COLO668 (cell line): ENCODE measurements around the gene SDR42E2.
"Not testable (repeated sequence)": the region's sequence is repeated elsewhere in the genome, so short reads cannot be mapped to it uniquely, and the experiment has no call there.

Experiments used
- DNase-seq: peaks from one replicate; lab custom pipeline; 2025; ENCODE audit not compliant: unreplicated experiment; lab: John Stamatoyannopoulos, UW

Gene SDR42E2

DNA sequence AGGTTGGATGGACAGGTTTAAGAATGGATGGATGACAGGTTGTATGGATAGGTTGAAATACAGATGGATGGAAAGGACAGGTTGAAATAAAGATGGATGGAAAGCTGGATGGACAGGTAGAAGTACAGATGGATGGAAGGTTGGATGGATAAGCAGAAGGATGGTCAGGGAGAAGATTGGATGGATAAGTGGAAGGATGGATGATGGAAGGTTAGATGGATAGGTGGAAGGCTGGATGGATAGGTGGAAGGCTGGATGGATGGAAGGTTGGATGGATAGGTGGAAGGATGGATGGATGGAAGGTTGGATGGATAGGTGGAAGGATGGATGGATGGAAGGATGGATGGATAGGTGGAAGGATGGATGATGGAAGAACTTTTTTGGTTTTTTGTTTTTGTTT, 905 bp upstream of the SDR42E2 start:
- no peak for DNase-seq

DNA sequence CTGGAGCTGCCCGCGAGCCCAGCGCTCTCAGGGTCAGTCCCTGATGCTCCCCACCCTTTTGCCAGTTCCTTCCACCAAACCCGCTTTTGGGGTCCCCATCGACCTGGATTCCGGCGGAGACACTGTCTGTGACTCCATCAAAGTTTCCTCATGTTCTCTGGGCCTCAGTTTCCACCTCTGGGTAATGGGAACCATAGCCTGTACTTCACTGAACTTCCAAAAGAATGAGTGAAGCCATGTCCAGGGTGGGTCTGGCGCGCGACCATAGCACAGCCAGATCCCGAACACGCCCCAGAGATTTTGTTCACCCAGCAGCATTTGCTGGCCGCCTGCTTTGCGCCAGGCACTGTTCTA, 327 bp downstream of the SDR42E2 start:
- no peak for DNase-seq

DNA sequence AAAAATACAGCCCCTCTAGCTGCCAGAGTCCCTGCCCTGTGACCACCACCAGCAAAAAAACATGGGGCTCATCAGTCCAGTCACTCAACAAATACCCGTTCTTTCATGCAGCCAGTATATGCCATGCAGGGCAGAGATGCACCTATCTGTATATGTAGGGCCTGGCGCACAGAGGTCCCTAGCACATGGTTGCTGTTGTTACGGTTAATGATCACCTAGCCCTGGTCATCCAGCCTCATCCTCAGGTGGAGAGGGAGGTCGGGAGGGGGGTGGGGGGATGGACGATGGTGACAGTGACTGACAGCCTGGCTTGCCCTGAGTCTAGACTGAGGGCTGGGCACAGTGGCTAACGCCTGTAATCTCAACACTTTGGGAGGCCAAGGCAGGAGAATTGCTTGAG, 1.5 kb downstream of the SDR42E2 start:
- DNase-seq: no peak

DNA sequence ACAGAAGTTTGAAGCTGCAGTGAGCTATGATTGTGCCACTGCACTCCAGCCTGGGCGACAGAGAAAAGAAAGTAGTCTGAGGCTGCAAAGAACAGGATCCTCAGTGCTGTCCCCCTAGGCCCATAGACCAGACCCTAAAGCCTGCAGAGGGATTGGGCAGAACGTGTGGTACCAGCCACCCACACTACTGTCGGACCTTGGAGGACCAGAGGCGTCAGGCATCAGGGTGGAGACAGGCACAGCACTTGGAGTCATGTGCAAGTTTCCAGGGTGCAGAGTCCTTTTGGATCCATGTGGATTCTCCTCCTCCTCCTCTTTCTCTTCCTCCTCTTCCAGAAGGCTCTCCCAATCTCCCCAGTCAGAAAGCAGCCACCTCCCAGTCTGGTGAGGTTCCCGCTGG, 2.2 kb downstream of the SDR42E2 start:
- DNase-seq: no peak

DNA sequence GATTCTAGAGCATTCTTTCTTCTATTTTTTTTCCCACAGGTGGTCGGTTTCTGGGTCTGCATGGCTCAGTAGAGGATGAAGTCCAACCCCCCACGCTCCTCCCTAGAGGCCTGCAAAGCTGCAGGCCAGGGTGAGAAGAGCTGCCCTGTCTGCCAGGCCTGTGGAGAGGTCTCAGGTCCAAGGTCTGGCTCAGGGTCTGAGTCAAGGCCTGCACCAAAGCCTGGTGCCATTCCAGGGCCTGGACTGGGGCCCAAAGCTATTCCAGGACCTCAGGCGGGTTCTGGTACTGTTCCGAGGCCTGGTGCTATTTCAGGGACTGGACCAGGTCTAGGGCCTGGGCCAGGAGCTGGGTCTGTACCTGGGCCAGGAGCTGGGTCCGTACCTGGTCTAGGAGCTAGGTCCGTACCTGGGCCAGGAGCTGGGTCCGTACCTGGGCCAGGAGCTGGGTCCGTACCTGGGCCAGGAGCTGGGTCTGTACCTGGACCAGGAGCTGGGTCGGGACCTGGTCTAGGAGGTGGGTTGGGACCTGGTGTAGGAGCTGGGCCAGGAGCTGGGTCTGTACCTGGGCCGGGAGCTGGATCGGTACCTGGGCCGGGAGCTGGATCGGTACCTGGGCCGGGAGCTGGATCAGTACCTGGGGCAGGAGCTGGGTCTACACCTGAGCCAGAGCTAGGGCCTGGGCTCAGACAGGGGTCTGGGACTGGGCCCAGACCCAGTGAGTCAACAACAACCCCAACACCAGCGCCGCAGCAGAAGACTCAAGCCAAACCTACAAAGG, 3.4 kb downstream of the SDR42E2 start:
- DNase-seq: no peak

DNA sequence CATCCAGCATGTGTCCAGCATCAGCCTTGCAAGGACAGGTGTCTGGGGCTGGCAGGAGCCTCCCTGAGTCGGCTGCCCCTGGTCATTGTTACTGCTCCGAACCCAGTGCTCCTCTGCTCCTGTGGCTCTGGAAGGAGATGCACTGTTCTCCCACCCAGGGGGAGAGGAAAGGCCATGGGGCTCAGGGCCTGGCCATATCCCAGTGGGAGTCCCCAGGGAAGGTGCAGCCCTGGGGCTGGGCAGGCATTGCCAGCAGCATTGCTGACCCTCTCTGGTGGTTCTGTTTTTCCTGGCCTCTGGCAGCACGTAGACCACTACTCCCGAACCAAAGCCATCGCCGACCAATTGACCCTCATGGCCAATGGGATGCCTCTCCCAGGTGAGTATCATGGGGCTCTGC, 9.6 kb downstream of the SDR42E2 start:
- DNase-seq: no peak

DNA sequence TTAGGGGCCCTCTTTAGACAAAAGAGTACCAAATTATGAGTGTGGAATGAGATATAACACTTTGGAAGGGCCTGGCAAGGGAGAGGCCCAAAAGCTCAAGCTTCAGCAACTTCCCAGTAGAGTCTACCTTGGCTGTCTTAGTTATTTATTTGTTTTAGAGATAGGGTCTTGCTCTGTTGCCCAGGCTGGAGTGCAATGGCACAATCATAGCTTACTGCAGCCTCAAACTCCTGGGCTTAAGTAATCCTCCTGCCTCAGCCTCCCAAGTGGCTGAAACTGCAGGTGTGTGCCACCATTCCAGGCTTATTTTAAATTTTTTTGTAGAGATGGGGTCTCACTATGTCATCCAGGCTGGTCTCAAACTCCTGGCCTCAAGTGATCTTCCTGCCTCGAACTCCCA, 10.3 kb downstream of the SDR42E2 start:
- DNase-seq: not testable (repeated sequence)

DNA sequence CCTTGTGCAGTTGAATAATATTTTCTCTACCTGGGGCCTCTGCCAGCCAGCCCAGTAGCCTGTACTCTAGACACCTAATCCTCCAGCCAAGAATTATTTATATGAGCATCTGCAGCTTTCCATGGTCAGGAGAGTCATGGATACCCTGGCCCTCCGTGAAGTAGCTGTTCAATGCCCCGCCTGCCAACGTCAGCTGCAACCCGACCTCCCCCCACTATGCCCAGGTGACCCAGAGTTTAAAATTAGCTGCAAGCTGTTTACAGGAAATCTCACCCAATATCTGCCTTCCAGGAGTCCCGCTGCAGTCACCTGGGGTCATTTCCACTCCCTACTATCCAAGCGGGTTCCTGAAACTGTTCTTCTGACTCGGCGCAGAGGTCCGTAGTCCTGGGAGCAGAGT, 12.3 kb downstream of the SDR42E2 start:
- no peak for DNase-seq

DNA sequence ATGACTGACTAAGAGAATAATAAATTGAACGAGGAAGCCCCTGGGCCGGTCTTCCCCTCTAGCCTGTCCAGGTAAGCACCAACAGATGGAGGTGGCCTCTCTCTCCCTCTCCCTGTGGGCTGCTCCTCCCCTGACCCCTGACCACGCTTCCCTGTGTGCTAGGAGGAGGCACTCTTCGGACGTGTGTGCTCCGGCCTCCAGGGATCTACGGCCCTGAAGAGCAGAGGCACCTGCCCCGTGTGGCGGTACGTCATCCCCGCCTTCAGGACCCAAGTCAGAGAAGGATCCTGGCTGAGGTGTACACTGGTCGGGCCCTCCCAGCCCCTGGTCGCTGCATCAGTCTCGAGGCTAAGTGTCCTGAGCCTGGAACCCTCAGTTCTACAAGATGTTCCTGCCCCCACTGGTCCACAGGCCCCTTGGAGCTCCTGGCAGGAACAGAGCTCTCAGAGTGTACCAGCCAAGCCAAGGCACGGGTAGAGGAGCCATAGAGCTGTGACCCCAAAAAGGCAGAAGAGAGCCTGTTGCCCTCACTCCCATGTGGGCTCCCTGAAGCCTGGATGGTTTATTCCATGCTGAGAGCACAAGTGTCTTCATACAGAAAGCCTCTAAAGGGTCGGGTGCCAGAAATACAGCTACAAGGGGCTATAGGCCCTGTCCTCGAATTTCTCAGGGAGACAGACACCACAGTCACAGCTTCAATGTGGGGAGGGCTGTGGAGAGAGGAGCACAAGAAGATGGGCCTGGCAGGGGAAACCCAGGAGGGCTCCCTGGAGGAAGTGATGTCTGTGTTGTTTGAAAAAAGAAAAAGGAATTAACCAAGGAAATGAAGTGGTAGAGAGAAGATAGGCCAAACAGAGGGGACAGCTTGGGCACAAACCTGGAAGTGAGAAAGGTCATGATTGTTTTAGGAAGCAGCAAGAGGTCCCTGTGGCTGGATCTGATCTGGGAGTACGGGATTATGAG, 15.9 kb downstream of the SDR42E2 start:
- DNase-seq: no peak

DNA sequence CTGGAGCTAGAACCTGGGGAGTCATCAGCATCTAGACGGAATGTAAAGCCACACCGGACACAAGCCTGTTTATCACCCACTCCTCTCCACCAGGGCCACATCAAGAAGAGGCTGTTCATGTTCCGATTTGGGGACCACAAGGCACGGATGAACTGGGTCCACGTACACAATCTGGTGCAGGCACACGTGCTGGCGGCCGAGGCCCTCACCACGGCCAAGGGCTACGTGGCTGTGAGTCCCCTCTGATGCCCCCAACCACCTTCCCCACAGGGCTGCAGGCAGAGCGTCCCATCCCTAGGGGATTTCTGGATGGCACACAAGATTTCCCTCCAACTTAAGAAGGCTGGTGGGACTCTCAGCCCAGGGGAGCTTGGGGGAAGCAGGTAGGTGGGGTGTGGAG, 19.1 kb downstream of the SDR42E2 start:
- DNase-seq: no peak

DNA sequence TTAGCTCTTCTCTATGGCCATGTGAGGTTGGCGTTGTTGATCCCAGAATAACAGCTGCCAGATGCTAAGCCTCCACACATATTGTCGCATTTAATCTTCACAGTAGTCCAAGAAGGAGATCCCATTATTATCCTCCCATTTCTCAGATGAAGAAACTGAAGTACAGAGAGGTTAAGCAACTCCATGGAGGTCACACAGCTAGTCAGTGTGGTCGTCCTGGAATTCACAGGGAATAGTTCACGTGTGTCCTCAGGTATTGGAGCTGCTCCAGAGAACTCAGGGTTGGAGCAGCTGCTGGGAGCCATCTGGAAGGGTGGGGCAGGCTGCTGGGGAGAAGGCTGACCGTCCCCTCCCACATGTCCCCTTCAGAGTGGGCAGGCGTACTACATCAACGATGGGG, 19.5 kb downstream of the SDR42E2 start:
- DNase-seq: no peak

DNA sequence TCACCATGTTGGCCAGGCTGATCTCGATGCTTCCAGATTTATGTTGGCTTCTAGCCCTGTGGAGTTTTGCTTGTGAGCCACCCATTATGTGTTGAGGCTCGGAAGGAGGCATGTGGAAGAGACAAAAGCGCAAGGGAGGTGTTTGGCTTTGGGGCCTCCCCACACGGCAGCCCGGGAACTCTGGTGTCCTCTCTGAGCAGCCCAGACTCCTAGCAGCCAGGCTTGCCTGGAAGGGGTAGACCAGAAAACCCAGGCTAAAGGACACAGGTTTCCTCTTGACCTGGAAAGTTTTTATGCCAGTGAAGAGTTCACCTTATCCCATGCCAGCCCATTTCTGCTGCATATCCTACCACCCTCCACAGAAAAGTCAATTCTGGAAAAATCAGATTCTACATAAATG, 21.0 kb downstream of the SDR42E2 start:
- DNase-seq: no peak

DNA sequence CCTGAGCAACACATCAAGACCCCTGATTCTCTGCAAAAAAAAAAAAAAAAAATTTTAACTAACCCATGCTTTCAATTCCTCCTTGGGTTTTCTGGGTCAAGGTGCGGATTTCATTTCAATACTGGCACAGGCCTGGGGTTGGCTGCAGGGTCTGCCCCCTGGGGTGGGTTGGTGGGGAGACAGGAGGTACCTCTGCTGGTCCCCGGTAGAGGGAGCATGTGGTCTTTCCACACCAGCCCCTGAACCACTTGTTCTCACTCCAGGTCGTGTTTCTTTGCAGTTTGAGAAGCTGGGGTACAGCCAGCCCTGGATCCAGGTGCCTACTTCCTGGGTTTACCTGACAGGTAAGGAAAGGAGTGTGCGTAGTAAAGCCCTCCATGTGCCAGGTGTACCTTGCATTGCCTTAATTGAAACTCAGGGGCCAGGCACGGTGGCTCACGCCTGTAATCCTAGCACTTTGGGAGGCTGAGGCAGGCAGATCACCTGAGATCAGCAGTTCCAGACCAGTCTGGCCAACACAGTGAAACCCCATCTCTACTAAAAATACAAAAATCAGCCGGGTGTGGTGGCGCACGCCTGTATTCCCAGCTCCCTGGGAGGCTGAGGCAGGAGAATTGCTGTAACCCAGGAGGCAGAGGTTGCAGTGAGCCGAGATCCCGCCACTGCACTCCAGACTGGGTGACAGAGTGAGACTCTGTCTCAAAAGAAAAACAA, 21.8 kb downstream of the SDR42E2 start:
- peak; percentile 7 for DNase-seq

DNA sequence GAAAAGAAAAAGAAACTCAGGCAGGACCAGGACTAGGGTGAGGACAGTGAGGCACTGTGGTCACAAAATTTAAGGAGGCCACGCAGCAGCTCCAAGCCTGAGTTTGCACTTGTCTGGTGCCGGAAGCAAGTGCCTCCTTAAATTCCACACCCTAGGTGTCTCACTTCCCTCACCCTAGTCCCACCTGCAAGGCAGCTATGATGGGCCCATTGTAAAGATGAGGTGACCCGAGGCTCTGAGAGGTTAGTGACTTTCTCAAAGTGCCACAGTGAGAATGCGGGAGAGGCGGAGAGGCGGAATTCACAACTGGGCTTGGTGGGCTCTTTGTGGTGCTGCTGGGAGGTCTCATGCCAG, 22.3 kb downstream of the SDR42E2 start:
- DNase-seq: no peak

DNA sequence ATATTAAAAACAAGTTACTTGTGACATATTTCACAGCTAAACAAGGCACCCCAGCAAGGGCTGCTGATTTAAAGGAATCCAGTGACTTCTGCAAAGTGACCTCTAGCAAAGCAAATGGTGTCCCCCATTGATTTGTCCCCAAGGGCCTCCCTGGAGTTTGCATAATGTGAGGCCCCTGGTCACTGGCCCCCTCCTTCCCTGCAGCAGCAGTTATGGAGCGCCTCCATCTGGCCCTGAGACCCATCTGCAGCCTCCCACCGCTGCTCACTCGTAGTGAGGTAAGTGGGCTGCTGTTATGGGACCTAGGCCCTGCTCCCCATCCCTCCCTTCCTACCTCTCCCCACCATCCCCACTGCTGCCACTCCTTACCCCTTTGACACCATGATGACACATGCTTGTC, 24.2 kb downstream of the SDR42E2 start:
- DNase-seq: no peak

DNA sequence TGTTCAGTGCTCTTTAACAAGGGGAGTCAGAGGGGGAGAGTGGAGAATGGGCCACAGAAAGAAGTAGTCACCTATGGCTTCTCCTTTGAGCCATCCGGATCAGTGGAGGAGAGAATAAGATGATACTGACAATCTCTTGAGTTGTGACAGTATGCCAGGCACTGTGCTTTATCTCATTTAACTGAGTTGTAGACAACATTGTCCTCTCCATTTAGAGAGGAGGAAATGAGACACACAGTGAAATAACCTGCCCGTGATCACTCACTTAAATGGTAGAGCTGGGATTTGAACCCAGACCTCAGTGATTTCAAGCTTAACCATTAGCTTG, 25.9 kb downstream of the SDR42E2 start:
- DNase-seq: no peak

DNA sequence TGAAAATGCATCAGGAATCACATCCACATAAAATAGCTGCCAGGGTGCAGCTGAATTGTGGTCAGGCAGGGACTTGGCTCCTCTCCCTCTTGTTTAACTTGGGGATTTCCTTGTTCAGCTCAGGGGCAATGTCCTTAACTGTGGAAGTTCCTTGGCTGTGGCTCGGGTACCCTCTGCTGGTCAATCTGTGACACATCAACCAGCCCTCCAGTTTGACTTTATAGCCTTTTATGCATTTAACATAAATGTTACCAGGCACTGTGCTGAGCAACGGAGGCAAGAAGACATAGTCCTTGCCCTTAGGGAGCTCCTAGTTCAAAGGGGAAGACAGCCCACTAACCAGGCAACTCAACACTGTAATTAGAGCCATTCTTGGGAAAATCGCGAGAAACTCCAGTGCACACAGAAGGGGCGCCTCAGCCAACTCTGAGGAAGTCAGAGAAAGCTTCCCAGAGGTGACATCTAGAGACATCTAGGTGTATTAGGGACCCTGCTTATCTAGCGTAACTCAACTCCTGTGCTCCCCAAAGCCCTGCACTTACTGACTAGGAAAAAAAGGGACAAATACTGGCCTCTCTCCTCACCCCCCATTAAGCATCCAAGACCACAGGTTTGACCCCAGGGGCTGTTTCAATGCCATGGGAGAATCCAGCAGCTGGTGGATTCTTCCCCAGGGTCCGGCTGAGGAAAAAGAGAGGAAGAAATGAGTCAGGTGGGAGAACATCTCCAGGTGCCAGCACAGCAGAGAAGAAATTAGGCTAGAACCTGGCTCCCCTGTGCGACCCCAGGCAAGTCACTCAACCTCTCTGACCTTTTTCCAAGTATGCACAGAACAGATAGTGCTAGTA, 26.5 kb downstream of the SDR42E2 start:
- DNase-seq: peak; percentile 63

DNA sequence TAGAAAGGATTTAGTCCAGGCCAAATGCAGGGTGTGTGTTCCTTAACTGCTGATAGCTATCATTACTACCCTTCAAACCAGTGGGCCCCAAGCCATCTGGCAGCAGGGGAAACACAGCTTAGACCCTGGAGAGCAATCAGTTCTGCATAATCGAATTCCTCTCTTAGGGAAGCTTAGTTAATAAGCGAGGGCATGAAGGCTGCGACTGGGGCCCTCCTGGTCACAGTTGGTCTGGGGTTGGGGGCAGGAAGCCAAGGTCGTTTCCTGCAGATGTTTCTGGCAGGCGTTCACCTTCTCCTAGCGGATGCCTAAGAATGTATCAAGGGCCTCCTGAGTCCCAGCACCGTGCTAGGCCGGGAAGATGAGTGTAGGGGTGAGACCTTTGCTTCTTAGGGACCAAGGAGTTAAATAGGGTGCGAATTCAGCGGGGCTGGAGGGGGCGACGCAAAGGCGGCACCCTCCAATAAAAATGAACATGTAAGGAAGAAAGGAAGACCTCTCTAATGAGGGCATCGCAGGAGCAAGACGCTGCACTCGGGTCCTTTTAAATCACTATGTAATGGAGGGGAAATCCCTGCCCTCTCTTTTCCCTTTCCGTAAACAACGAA, 27.3 kb downstream of the SDR42E2 start:
- DNase-seq: no peak

DNA sequence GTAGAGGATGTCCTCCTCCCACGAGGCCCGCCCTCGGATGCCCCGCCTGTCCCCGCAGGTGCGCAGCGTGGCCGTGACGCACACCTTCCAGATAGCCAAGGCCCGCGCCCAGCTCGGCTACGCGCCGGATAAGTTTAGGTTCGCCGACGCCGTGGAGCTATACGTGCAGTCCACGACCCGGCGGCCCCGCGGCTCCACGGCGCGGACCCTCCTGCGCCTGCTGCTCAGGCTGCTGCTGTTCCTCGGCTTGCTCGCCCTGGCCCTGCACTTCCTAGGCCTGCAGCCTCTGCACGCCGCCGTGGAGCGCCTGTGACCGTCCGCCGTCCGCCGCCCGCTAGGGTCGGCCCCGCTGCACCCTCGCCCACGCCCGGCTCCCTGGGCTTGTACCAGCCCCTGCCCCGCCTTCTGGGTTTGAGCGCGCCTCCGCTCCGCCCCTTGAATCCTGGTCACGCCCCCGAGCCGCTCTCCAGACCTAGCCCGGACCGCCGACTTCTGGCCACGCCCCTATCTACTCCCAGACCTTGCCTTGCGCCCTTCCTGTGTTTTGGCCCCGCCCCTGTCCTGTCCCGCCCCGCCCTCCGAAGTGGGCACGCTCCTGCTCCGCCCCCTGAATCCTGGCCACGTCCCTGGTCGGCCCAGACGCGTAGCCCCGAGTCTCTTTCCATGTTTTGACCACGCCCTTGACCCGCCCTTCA, 27.9 kb downstream of the SDR42E2 start:
- peak; percentile 99 for DNase-seq
